ENCODE data around the gene RECK.

The RECK gene

GRCh38 chr9:36118201-36118600 is 81.5 kb downstream of the RECK start:
- CTCF ChIA-PET, result interaction anchor here (2.5 kb wide), 1 partner anchor 16 kb away, joined by 8 read pairs; no protein-coding TSS in a partner anchor
- TF ChIP-seq HDGF (IDR thresholded peaks at IDR 0.05; ENCODE audit: borderline replicate concordance) (no peak), L3MBTL2 (conservative IDR thresholded peaks at IDR 0.05) (no peak), NFRKB (IDR thresholded peaks at IDR 0.05) (no peak), FOXK2 (IDR thresholded peaks at IDR 0.05) (no peak), PKNOX1 (IDR thresholded peaks at IDR 0.05) (no peak), ZNF384 (IDR thresholded peaks at IDR 0.05) (no peak), TARDBP (IDR thresholded peaks at IDR 0.05) (no peak), CTBP1 (IDR thresholded peaks at IDR 0.05; ENCODE audit: borderline replicate concordance) (no peak), ARNT (IDR thresholded peaks at IDR 0.05) (no peak), FOXM1 (IDR thresholded peaks at IDR 0.05; ENCODE audit: borderline replicate concordance) (no peak), SUZ12 (IDR thresholded peaks at IDR 0.05) (no peak), LEF1 (IDR thresholded peaks at IDR 0.05; ENCODE audit: borderline replicate concordance) (no peak), BHLHE40 (IDR thresholded peaks at IDR 0.05; ENCODE audit: borderline replicate concordance) (no peak), SP1 (IDR thresholded peaks at IDR 0.05) (no peak), ELF4 (IDR thresholded peaks at IDR 0.05) (no peak), FOXA1 (IDR thresholded peaks at IDR 0.05) (no peak)
- POLR2A ChIA-PET, result no interaction called here
- DNase-seq (ENCODE audit: extremely low spot score), result no peak

- no peak for DNase-seq (ENCODE audit: extremely low spot score)
- TF ChIP-seq HDGF (IDR thresholded peaks at IDR 0.05; ENCODE audit: borderline replicate concordance), result no peak
- no peak for TF ChIP-seq ZNF384 (IDR thresholded peaks at IDR 0.05)
- TF ChIP-seq FOXA1 (IDR thresholded peaks at IDR 0.05), result no peak
- no peak for TF ChIP-seq PKNOX1 (IDR thresholded peaks at IDR 0.05)
- no peak for TF ChIP-seq SP1 (IDR thresholded peaks at IDR 0.05)
- no peak for TF ChIP-seq SUZ12 (IDR thresholded peaks at IDR 0.05)
- TF ChIP-seq NFRKB (IDR thresholded peaks at IDR 0.05), result no peak
- no peak for TF ChIP-seq CTBP1 (IDR thresholded peaks at IDR 0.05; ENCODE audit: borderline replicate concordance)
- TF ChIP-seq L3MBTL2 (conservative IDR thresholded peaks at IDR 0.05), result no peak
- no peak for TF ChIP-seq ARNT (IDR thresholded peaks at IDR 0.05)
- TF ChIP-seq ELF4 (IDR thresholded peaks at IDR 0.05), result no peak
- ChIA-PET CTCF (interaction anchor here (2.5 kb wide), 1 partner anchor 17 kb away, joined by 8 read pairs; no protein-coding TSS in a partner anchor), POLR2A (no interaction called here)
Observed at GRCh38 chr9:36118706-36119105, 82.0 kb downstream of the RECK start.

- POLR2A ChIA-PET, result no interaction called here
- TF ChIP-seq ELF4 (IDR thresholded peaks at IDR 0.05) (no peak), L3MBTL2 (conservative IDR thresholded peaks at IDR 0.05) (no peak), TARDBP (IDR thresholded peaks at IDR 0.05) (no peak), FOXK2 (IDR thresholded peaks at IDR 0.05) (no peak), BHLHE40 (IDR thresholded peaks at IDR 0.05; ENCODE audit: borderline replicate concordance) (no peak)
- CTCF ChIA-PET, result interaction anchor here (2.5 kb wide), 1 partner anchor 18 kb away, joined by 8 read pairs; no protein-coding TSS in a partner anchor
- DNase-seq (ENCODE audit: extremely low spot score), result no peak
Observed at GRCh38 chr9:36119476-36119875, 82.8 kb downstream of the RECK start.

- CTCF ChIA-PET, result no interaction called here
- no peak for DNase-seq (ENCODE audit: extremely low spot score)
- POLR2A ChIA-PET, result no interaction called here
- TF ChIP-seq PKNOX1 (IDR thresholded peaks at IDR 0.05) (no peak), NFRKB (IDR thresholded peaks at IDR 0.05) (no peak), LEF1 (IDR thresholded peaks at IDR 0.05; ENCODE audit: borderline replicate concordance) (no peak), CTBP1 (IDR thresholded peaks at IDR 0.05; ENCODE audit: borderline replicate concordance) (no peak), FOXM1 (IDR thresholded peaks at IDR 0.05; ENCODE audit: borderline replicate concordance) (no peak), BHLHE40 (IDR thresholded peaks at IDR 0.05; ENCODE audit: borderline replicate concordance) (no peak)
Observed at GRCh38 chr9:36120705-36121104, 84.0 kb downstream of the RECK start.

- ChIA-PET POLR2A (no interaction called here), CTCF (no interaction called here)
- TF ChIP-seq SP1 (IDR thresholded peaks at IDR 0.05), result no peak
- no peak for TF ChIP-seq LEF1 (IDR thresholded peaks at IDR 0.05; ENCODE audit: borderline replicate concordance)
- no peak for TF ChIP-seq ELF4 (IDR thresholded peaks at IDR 0.05)
- TF ChIP-seq TARDBP (IDR thresholded peaks at IDR 0.05), result no peak
- no peak for TF ChIP-seq ARNT (IDR thresholded peaks at IDR 0.05)
- no peak for TF ChIP-seq FOXM1 (IDR thresholded peaks at IDR 0.05; ENCODE audit: borderline replicate concordance)
- DNase-seq (ENCODE audit: extremely low spot score), result no peak
Observed at GRCh38 chr9:36121971-36122370, 85.3 kb downstream of the RECK start.

GRCh38 chr9:36123515-36123914 is 86.8 kb downstream of the RECK start:
- no peak for DNase-seq (ENCODE audit: extremely low spot score)
- no peak for TF ChIP-seq PKNOX1 (IDR thresholded peaks at IDR 0.05)
- ChIA-PET POLR2A (no interaction called here), CTCF (interaction anchor here (0.6 kb wide), 1 partner anchor 164 kb away, joined by 3 read pairs; no protein-coding TSS in a partner anchor)

Measured in HEK293T (cell line).